Measurements from ENCODE around the gene OLFM2.

Gene OLFM2

GRCh38 chr19:9883231-9883758 is 53.0 kb downstream of the OLFM2 start:
- Histone ChIP-seq H3K79me2 (ENCODE audit: control insufficient read depth, insufficient read depth, low read length) (no peaks in the 10 kb centered on the region), H4K8ac (ENCODE audit: low read depth, low read length) (no peak overlapping the region), H3K27me3 (ENCODE audit: insufficient read depth, low read length, poor library complexity) (no peaks in the 10 kb centered on the region), H3K27ac (ENCODE audit: low read depth, low read length) (no peak overlapping the region), H3K23ac (ENCODE audit: low read length) (no peak overlapping the region), H3K4me1 (ENCODE audit: control insufficient read depth, low read depth, low read length) (no peaks in the 10 kb centered on the region), H3K79me1 (ENCODE audit: low read length) (no peaks in the 10 kb centered on the region), H3K18ac (ENCODE audit: low read length) (no peak overlapping the region), H3K56ac (ENCODE audit: low read length) (no peak overlapping the region), H2BK5ac (ENCODE audit: low read length) (no peak overlapping the region), H3K9ac (ENCODE audit: low read length) (no peak overlapping the region), H4K5ac (ENCODE audit: low read length) (no peak overlapping the region), H2BK120ac (ENCODE audit: low read depth, low read length) (no peak overlapping the region), H2AK5ac (ENCODE audit: low read length) (no peak overlapping the region), H3K36me3 (ENCODE audit: control insufficient read depth, insufficient read depth, low read length) (no peaks in the 10 kb centered on the region), H3K4me3 (ENCODE audit: low read length) (no peak overlapping the region), H2BK15ac (replicated peaks; ENCODE audit: low read depth) (no peak overlapping the region), H3K4ac (ENCODE audit: low read depth, low read length) (no peak overlapping the region), H3K4me2 (ENCODE audit: low read length) (no peak overlapping the region)
- WGBS (ENCODE audit: extremely low coverage, insufficient coverage, low lambda C conversion rate): no CpG with 5 or more reads among the region's 10 CpGs
- no peak for DNase-seq

- no peak overlapping the region for H3K18ac ChIP-seq (ENCODE audit: low read length)
- H3K79me1 ChIP-seq (ENCODE audit: low read length): no peaks in the 10 kb centered on the region
- no peak overlapping the region for H3K56ac ChIP-seq (ENCODE audit: low read length)
- H3K23ac ChIP-seq (ENCODE audit: low read length): no peak overlapping the region
- H4K8ac ChIP-seq (ENCODE audit: low read depth, low read length): no peak overlapping the region
- no peak overlapping the region for H3K9ac ChIP-seq (ENCODE audit: low read length)
- no peaks in the 10 kb centered on the region for H3K27me3 ChIP-seq (ENCODE audit: insufficient read depth, low read length, poor library complexity)
- no peak overlapping the region for H2BK5ac ChIP-seq (ENCODE audit: low read length)
- H2BK120ac ChIP-seq (ENCODE audit: low read depth, low read length): no peak overlapping the region
- no peak overlapping the region for H3K4ac ChIP-seq (ENCODE audit: low read depth, low read length)
- no peaks in the 10 kb centered on the region for H3K36me3 ChIP-seq (ENCODE audit: control insufficient read depth, insufficient read depth, low read length)
- H2BK15ac ChIP-seq (replicated peaks; ENCODE audit: low read depth): no peak overlapping the region
- H3K27ac ChIP-seq (ENCODE audit: low read depth, low read length): no peak overlapping the region
- H3K4me1 ChIP-seq (ENCODE audit: control insufficient read depth, low read depth, low read length): no peaks in the 10 kb centered on the region
- no peak for DNase-seq
- H3K4me3 ChIP-seq (ENCODE audit: low read length): no peak overlapping the region
- H2AK5ac ChIP-seq (ENCODE audit: low read length): no peak overlapping the region
- no peak overlapping the region for H3K4me2 ChIP-seq (ENCODE audit: low read length)
- WGBS (ENCODE audit: extremely low coverage, insufficient coverage, low lambda C conversion rate): no CpG with 5 or more reads among the region's 9 CpGs
- H4K5ac ChIP-seq (ENCODE audit: low read length): no peak overlapping the region
- no peaks in the 10 kb centered on the region for H3K79me2 ChIP-seq (ENCODE audit: control insufficient read depth, insufficient read depth, low read length)
These were observed 54.6 kb downstream of the OLFM2 start for GRCh38 chr19:9881720-9882119.

GRCh38 chr19:9878511-9879196 is 57.7 kb downstream of the OLFM2 start:
- no peak overlapping the region for H3K4me2 ChIP-seq (ENCODE audit: low read length)
- no peak overlapping the region for H3K18ac ChIP-seq (ENCODE audit: low read length)
- no peak overlapping the region for H4K8ac ChIP-seq (ENCODE audit: low read depth, low read length)
- no peak overlapping the region for H3K4ac ChIP-seq (ENCODE audit: low read depth, low read length)
- H3K9ac ChIP-seq (ENCODE audit: low read length): no peak overlapping the region
- no CpG with 5 or more reads among the region's 11 CpGs for WGBS (ENCODE audit: extremely low coverage, insufficient coverage, low lambda C conversion rate)
- no peak overlapping the region for H2AK5ac ChIP-seq (ENCODE audit: low read length)
- H3K79me1 ChIP-seq (ENCODE audit: low read length): no peaks in the 10 kb centered on the region
- no peak overlapping the region for H3K4me3 ChIP-seq (ENCODE audit: low read length)
- H3K79me2 ChIP-seq (ENCODE audit: control insufficient read depth, insufficient read depth, low read length): no peaks in the 10 kb centered on the region
- no peak overlapping the region for H3K27ac ChIP-seq (ENCODE audit: low read depth, low read length)
- no peaks in the 10 kb centered on the region for H3K36me3 ChIP-seq (ENCODE audit: control insufficient read depth, insufficient read depth, low read length)
- no peaks in the 10 kb centered on the region for H3K27me3 ChIP-seq (ENCODE audit: insufficient read depth, low read length, poor library complexity)
- no peak overlapping the region for H3K23ac ChIP-seq (ENCODE audit: low read length)
- H3K56ac ChIP-seq (ENCODE audit: low read length): no peak overlapping the region
- H4K5ac ChIP-seq (ENCODE audit: low read length): no peak overlapping the region
- no peak overlapping the region for H2BK120ac ChIP-seq (ENCODE audit: low read depth, low read length)
- H3K4me1 ChIP-seq (ENCODE audit: control insufficient read depth, low read depth, low read length): no peaks in the 10 kb centered on the region
- DNase-seq: peak; percentile 29
- H2BK5ac ChIP-seq (ENCODE audit: low read length): no peak overlapping the region
- H2BK15ac ChIP-seq (replicated peaks; ENCODE audit: low read depth): no peak overlapping the region

- H3K18ac ChIP-seq (ENCODE audit: low read length): no peak overlapping the region
- H4K5ac ChIP-seq (ENCODE audit: low read length): no peak overlapping the region
- no peak overlapping the region for H4K8ac ChIP-seq (ENCODE audit: low read depth, low read length)
- no peak overlapping the region for H3K27ac ChIP-seq (ENCODE audit: low read depth, low read length)
- H3K79me2 ChIP-seq (ENCODE audit: control insufficient read depth, insufficient read depth, low read length): no peaks in the 10 kb centered on the region
- no peak overlapping the region for H2BK5ac ChIP-seq (ENCODE audit: low read length)
- no peak overlapping the region for H3K4me3 ChIP-seq (ENCODE audit: low read length)
- no peak overlapping the region for H2BK120ac ChIP-seq (ENCODE audit: low read depth, low read length)
- H3K4me2 ChIP-seq (ENCODE audit: low read length): no peak overlapping the region
- DNase-seq: no peak
- H2BK15ac ChIP-seq (replicated peaks; ENCODE audit: low read depth): no peak overlapping the region
- no peak overlapping the region for H3K9ac ChIP-seq (ENCODE audit: low read length)
- H3K4ac ChIP-seq (ENCODE audit: low read depth, low read length): no peak overlapping the region
- no peak overlapping the region for H3K23ac ChIP-seq (ENCODE audit: low read length)
- WGBS (ENCODE audit: extremely low coverage, insufficient coverage, low lambda C conversion rate): no CpG with 5 or more reads among the region's 10 CpGs
- no peaks in the 10 kb centered on the region for H3K36me3 ChIP-seq (ENCODE audit: control insufficient read depth, insufficient read depth, low read length)
- H3K4me1 ChIP-seq (ENCODE audit: control insufficient read depth, low read depth, low read length): no peaks in the 10 kb centered on the region
- H3K27me3 ChIP-seq (ENCODE audit: insufficient read depth, low read length, poor library complexity): no peaks in the 10 kb centered on the region
- H3K79me1 ChIP-seq (ENCODE audit: low read length): no peaks in the 10 kb centered on the region
- no peak overlapping the region for H3K56ac ChIP-seq (ENCODE audit: low read length)
- no peak overlapping the region for H2AK5ac ChIP-seq (ENCODE audit: low read length)
These were observed 58.4 kb downstream of the OLFM2 start for GRCh38 chr19:9877780-9878510.

GRCh38 chr19:9875796-9876195 is 60.5 kb downstream of the OLFM2 start:
- Histone ChIP-seq H3K56ac (ENCODE audit: low read length) (peak overlapping the region; percentile 49), H3K9ac (ENCODE audit: low read length) (no peak overlapping the region), H3K4me1 (ENCODE audit: control insufficient read depth, low read depth, low read length) (no peaks in the 10 kb centered on the region), H3K4me2 (ENCODE audit: low read length) (no peak overlapping the region), H2BK120ac (ENCODE audit: low read depth, low read length) (no peak overlapping the region), H3K79me2 (ENCODE audit: control insufficient read depth, insufficient read depth, low read length) (no peaks in the 10 kb centered on the region), H3K27ac (ENCODE audit: low read depth, low read length) (no peak overlapping the region), H3K4ac (ENCODE audit: low read depth, low read length) (no peak overlapping the region), H3K79me1 (ENCODE audit: low read length) (no peaks in the 10 kb centered on the region), H3K36me3 (ENCODE audit: control insufficient read depth, insufficient read depth, low read length) (no peaks in the 10 kb centered on the region), H3K4me3 (ENCODE audit: low read length) (no peak overlapping the region), H4K5ac (ENCODE audit: low read length) (no peak overlapping the region), H2BK5ac (ENCODE audit: low read length) (no peak overlapping the region), H3K18ac (ENCODE audit: low read length) (no peak overlapping the region), H4K8ac (ENCODE audit: low read depth, low read length) (no peak overlapping the region), H3K23ac (ENCODE audit: low read length) (no peak overlapping the region), H2BK15ac (replicated peaks; ENCODE audit: low read depth) (no peak overlapping the region), H3K27me3 (ENCODE audit: insufficient read depth, low read length, poor library complexity) (no peaks in the 10 kb centered on the region), H2AK5ac (ENCODE audit: low read length) (no peak overlapping the region)
- no peak for DNase-seq
- WGBS (ENCODE audit: extremely low coverage, insufficient coverage, low lambda C conversion rate): no CpG with 5 or more reads among the region's 5 CpGs
